Measurements from ENCODE around the gene PDZD2. TPM values are rescaled to one million over a fixed set of nuclear protein-coding genes. Genes with fewer than 3 reads are reported as not detected.

Gene PDZD2
- total RNA-seq, 1 experiment from 2014 or later: 0.37 TPM

GRCh38 chr5:31846934-31847333 is 208.0 kb downstream of the PDZD2 start:
- no peaks in the 10 kb centered on the region for H3K9me3 ChIP-seq (ENCODE audit: control insufficient read depth in 1 of 2, insufficient read depth in 1 of 2, low read depth in 1 of 2, low read length in 2 of 2)
- H3K4me2 ChIP-seq (ENCODE audit: low read length): no peak overlapping the region
- no peak overlapping the region for H3K4me3 ChIP-seq (replicated peaks in 1 of 2; ENCODE audit: low read depth in 1 of 2, low read length in 2 of 2)
- H4K20me1 ChIP-seq (ENCODE audit: insufficient read depth): no peaks in the 10 kb centered on the region
- no peak overlapping the region for H3K9ac ChIP-seq (ENCODE audit: low read length)
- no peak for DNase-seq (ENCODE audit: low read depth, low spot score)
- no peaks in the 10 kb centered on the region for H3K79me2 ChIP-seq (ENCODE audit: insufficient read depth, low read length)
- H3K9me2 ChIP-seq (ENCODE audit: insufficient read depth): no peaks in the 10 kb centered on the region
- BruUV-seq (replicated peaks): no TSS peak
- no peak for ATAC-seq
- no peaks in the 10 kb centered on the region for H3K27me3 ChIP-seq (ENCODE audit: insufficient read depth, low read length)
- H3K27ac ChIP-seq (ENCODE audit: low read depth, low read length): no peak overlapping the region
- RAD21 ChIA-PET (ENCODE audit: low non-redundant PET in 1 of 2, low total read pairs in 2 of 2, uncharacterized antibody in 2 of 2, unreplicated experiment in 2 of 2): no interaction called here
- 0 out of 4 replicates have a peak, but pooled peaks cover 0 to 4% of the 10 kb centered on the region in 2 experiments for H3K4me1 ChIP-seq (ENCODE audit: control insufficient read depth in 1 of 2, insufficient read depth in 2 of 2, low read length in 2 of 2)
- H2AFZ ChIP-seq (ENCODE audit: low read depth, low read length, poor library complexity, severe bottlenecking): no peak overlapping the region
- POLR2A ChIA-PET: no interaction called here
- CTCF ChIA-PET: no interaction called here
- no peak for TF ChIP-seq ELF1 (IDR thresholded peaks at IDR 0.05; ENCODE audit: borderline replicate concordance, low read depth)
- TF ChIP-seq ZBTB33 (IDR thresholded peaks at IDR 0.05; ENCODE audit: extremely low read depth, insufficient replicate concordance, low read length): no peak
- TF ChIP-seq SP1 (IDR thresholded peaks at IDR 0.05; ENCODE audit: low read depth): no peak
- no peak for TF ChIP-seq POLR2AphosphoS5 (IDR thresholded peaks at IDR 0.05; ENCODE audit: low read depth, low read length)
- TF ChIP-seq CBX3 (IDR thresholded peaks at IDR 0.05; ENCODE audit: low read depth): no peak
- no peak for TF ChIP-seq EGR1 (IDR thresholded peaks at IDR 0.05; ENCODE audit: low read depth)
- TF ChIP-seq MAX (IDR thresholded peaks at IDR 0.05): no peak
- TF ChIP-seq ZFX (IDR thresholded peaks at IDR 0.05): no peak
- no peak for TF ChIP-seq EZH2phosphoT487 (IDR thresholded peaks at IDR 0.05; ENCODE audit: borderline replicate concordance)
- no peak for TF ChIP-seq EZH2 (IDR thresholded peaks at IDR 0.05)
- no peak for TF ChIP-seq RAD21 (IDR thresholded peaks at IDR 0.05; ENCODE audit: low read depth)
- intact Hi-C loops (cut with micrococcal nuclease): no loop called here
- H3K36me3 ChIP-seq (ENCODE audit: control insufficient read depth in 1 of 2, insufficient read depth in 2 of 2, low read length in 2 of 2): no peaks in the 10 kb centered on the region
